Nephron progenitor cell (in vitro differentiated cells): Measurements from ENCODE around the gene GABRB2.

Experiments used
- DNase-seq: peaks from one replicate; pipeline ENCODE4 v3.0.0; 2021
- H3K27ac Mint-ChIP-seq: 2 replicates; pipeline ENCODE4 v1.8.0; 2021; ENCODE audit warnings: mild to moderate bottlenecking, moderate library complexity, mixed read lengths
- H3K27me3 Mint-ChIP-seq: 2 replicates; pipeline ENCODE4 v1.8.0; 2021; ENCODE audit warnings: mild to moderate bottlenecking, low read depth, mixed read lengths; ENCODE audit not compliant: poor library complexity
- H3K36me3 Mint-ChIP-seq: 2 replicates; pipeline ENCODE4 v1.8.0; 2021; ENCODE audit warnings: low read depth, mixed read lengths
- H3K4me1 Mint-ChIP-seq: 2 replicates; pipeline ENCODE4 v1.8.0; 2021; ENCODE audit warnings: mixed read lengths
- H3K4me3 Mint-ChIP-seq: 2 replicates; pipeline ENCODE4 v1.8.0; 2021; ENCODE audit warnings: mild to moderate bottlenecking, moderate library complexity, mixed read lengths
- H3K9me3 Mint-ChIP-seq: 2 replicates; pipeline ENCODE4 v1.8.0; 2021; ENCODE audit warnings: mild to moderate bottlenecking, moderate library complexity, mixed read lengths
- CTCF ChIP-seq: fragments of 200-600 bp; sonication (generic); IDR thresholded peaks from 2 replicates; pipeline ENCODE4 v1.5.0; 2021; ENCODE audit warnings: antibody characterized with exemption

The GABRB2 gene

GRCh38 chr5:161278739-161279660 lies 267.5 kb downstream of the GABRB2 start:
- no peak for DNase-seq
- Mint-ChIP-seq H3K4me3 (no peak overlapping the region), H3K27ac (no peak overlapping the region), H3K4me1 (no peaks in the 10 kb centered on the region), H3K9me3 (peaks cover 5% of the 10 kb centered on the region), H3K27me3 (peaks cover 4% of the 10 kb centered on the region), H3K36me3 (no peaks in the 10 kb centered on the region)
- no peak for TF ChIP-seq CTCF

- no peak overlapping the region for H3K4me3 Mint-ChIP-seq
- TF ChIP-seq CTCF: no peak
- H3K27ac Mint-ChIP-seq: no peak overlapping the region
- peaks cover 5% of the 10 kb centered on the region for H3K9me3 Mint-ChIP-seq
- peaks cover 4% of the 10 kb centered on the region for H3K27me3 Mint-ChIP-seq
- DNase-seq: no peak
- no peaks in the 10 kb centered on the region for H3K36me3 Mint-ChIP-seq
- H3K4me1 Mint-ChIP-seq: no peaks in the 10 kb centered on the region
These were observed 269.5 kb downstream of the GABRB2 start for GRCh38 chr5:161277011-161277410.

- H3K27ac Mint-ChIP-seq: no peak overlapping the region
- TF ChIP-seq CTCF: no peak
- no peak overlapping the region for H3K4me3 Mint-ChIP-seq
- DNase-seq: no peak
- no peaks in the 10 kb centered on the region for H3K9me3 Mint-ChIP-seq
- peaks cover 5% of the 10 kb centered on the region for H3K27me3 Mint-ChIP-seq
- no peaks in the 10 kb centered on the region for H3K4me1 Mint-ChIP-seq
- no peaks in the 10 kb centered on the region for H3K36me3 Mint-ChIP-seq
These were observed 271.6 kb downstream of the GABRB2 start for GRCh38 chr5:161274951-161275350.

GRCh38 chr5:161273410-161273809 lies 273.1 kb downstream of the GABRB2 start:
- Mint-ChIP-seq H3K9me3 (no peaks in the 10 kb centered on the region), H3K4me1 (no peaks in the 10 kb centered on the region), H3K4me3 (no peak overlapping the region), H3K36me3 (no peaks in the 10 kb centered on the region), H3K27ac (no peak overlapping the region), H3K27me3 (peaks cover 9% of the 10 kb centered on the region)
- DNase-seq: no peak
- TF ChIP-seq CTCF: no peak

- TF ChIP-seq CTCF: no peak
- Mint-ChIP-seq H3K27ac (no peak overlapping the region), H3K4me1 (no peaks in the 10 kb centered on the region)
These were observed 274.7 kb downstream of the GABRB2 start for GRCh38 chr5:161271816-161272215.

GRCh38 chr5:161269125-161269524 lies 277.4 kb downstream of the GABRB2 start:
- Mint-ChIP-seq H3K27me3 (peaks cover 9% of the 10 kb centered on the region), H3K4me3 (no peak overlapping the region), H3K36me3 (no peaks in the 10 kb centered on the region), H3K4me1 (no peaks in the 10 kb centered on the region), H3K9me3 (peaks cover 5% of the 10 kb centered on the region), H3K27ac (no peak overlapping the region)
- TF ChIP-seq CTCF: no peak
- no peak for DNase-seq

More at GRCh38 chr5:161271816-161272215, 274.7 kb downstream of the GABRB2 start:
- Mint-ChIP-seq H3K36me3 (no peaks in the 10 kb centered on the region), H3K9me3 (no peaks in the 10 kb centered on the region), H3K27me3 (peaks cover 9% of the 10 kb centered on the region), H3K4me3 (no peak overlapping the region)
- DNase-seq: no peak
